H1 (cell line): ENCODE measurements around the gene UBR3. TPM values are rescaled to one million over a fixed set of nuclear protein-coding genes. Genes with fewer than 3 reads are reported as not detected.

Experiments used
- CTCF ChIA-PET: fragments of 300-600 bp; sonication (Branson Sonifier 250); formaldehyde crosslinking; loops from one replicate; lab custom pipeline; 2021; ENCODE audit not compliant: partially characterized antibody; lab: Charles Lee
- POLR2A ChIA-PET: fragments of 300-600 bp; sonication (Branson Sonifier 250); formaldehyde crosslinking; loops from one replicate; lab custom pipeline; 2021; ENCODE audit warnings: inconsistent platforms; ENCODE audit not compliant: partially characterized antibody; lab: Charles Lee
- DNase-seq, 2 experiments: peaks; one replicate each; pipeline versions ENCODE4 v3.0.0 to v3.0.0-alpha.2; 2010 to 2022; ENCODE audit warnings: low spot score in 2 of 2, low read depth in 1 of 2, mixed read lengths in 1 of 2
- FAIRE-seq: peaks from 2 replicates; lab custom pipeline; 2011; peaks lifted over from hg19 to GRCh38; lab: Jason Lieb, UNC
- H2AFZ ChIP-seq: 2 replicates; pipeline ENCODE4 v1.8.1; 2012; ENCODE audit warnings: low read length, inconsistent platforms
- H2AK5ac ChIP-seq: 2 replicates; pipeline ENCODE4 v1.6.1; 2013; ENCODE audit warnings: low read depth, low read length
- H2BK120ac ChIP-seq: replicated peaks from 2 replicates; pipeline ENCODE3; 2013; ENCODE audit warnings: low read depth, low read length, inconsistent platforms
- H2BK12ac ChIP-seq: 2 replicates; pipeline ENCODE4 v1.6.1; 2013; ENCODE audit warnings: low read depth, low read length
- H2BK15ac ChIP-seq: 2 replicates; pipeline ENCODE4 v1.6.1; 2013; ENCODE audit warnings: low read length
- H2BK20ac ChIP-seq: 2 replicates; pipeline ENCODE4 v1.6.1; 2013; ENCODE audit warnings: low read length
- H2BK5ac ChIP-seq: 2 replicates; pipeline ENCODE4 v1.6.1; 2013; ENCODE audit warnings: low read depth, low read length
- H3K14ac ChIP-seq: 2 replicates; pipeline ENCODE4 v1.6.1; 2013; ENCODE audit warnings: inconsistent platforms; ENCODE audit not compliant: insufficient read length
- H3K18ac ChIP-seq: 2 replicates; pipeline ENCODE4 v1.6.1; 2013; ENCODE audit warnings: low read length; ENCODE audit errors: extremely low read depth
- H3K23ac ChIP-seq: 2 replicates; pipeline ENCODE4 v1.6.1; 2013; ENCODE audit warnings: inconsistent platforms; ENCODE audit not compliant: insufficient read length
- H3K23me2 ChIP-seq: 2 replicates; pipeline ENCODE4 v1.6.1; 2013; ENCODE audit warnings: low read depth, low read length
- H3K27ac ChIP-seq: 2 replicates; pipeline ENCODE4 v1.6.1; 2011; ENCODE audit warnings: low read depth, low read length, inconsistent platforms
- H3K27me3 ChIP-seq, 4 experiments: replicated peaks in 1 of 4; 1 replicate in 1 of 4; 2 replicates in 3 of 4; pipeline versions ENCODE4 v1.6.1 to v1.8.1; 2011 to 2013; ENCODE audit warnings: low read length in 3 of 4, mild to moderate bottlenecking in 3 of 4, inconsistent platforms in 2 of 4, mixed read lengths in 2 of 4, moderate library complexity in 1 of 4; ENCODE audit not compliant: control insufficient read depth in 3 of 4, insufficient read depth in 3 of 4; ENCODE audit errors: extremely low read depth in 1 of 4
- H3K36me3 ChIP-seq, 4 experiments: 2 replicates each; pipeline versions ENCODE4 v1.6.1 to v1.8.1; 2011 to 2013; ENCODE audit warnings: mild to moderate bottlenecking in 4 of 4, low read length in 3 of 4, moderate library complexity in 2 of 4, control low read depth in 1 of 4, inconsistent platforms in 1 of 4; ENCODE audit not compliant: insufficient read depth in 4 of 4, control insufficient read depth in 2 of 4
- H3K4ac ChIP-seq: replicated peaks from 2 replicates; pipeline ENCODE3; 2013; ENCODE audit warnings: low read length, low read depth, mixed read lengths, inconsistent platforms; ENCODE audit not compliant: insufficient read length
- H3K4me1 ChIP-seq, 4 experiments: replicated peaks in 1 of 4; 1 replicate in 1 of 4; 2 replicates in 3 of 4; pipeline versions ENCODE4 v1.6.1 to v1.8.1; 2011 to 2013; ENCODE audit warnings: low read length in 3 of 4, inconsistent platforms in 2 of 4, mixed read lengths in 1 of 4; ENCODE audit not compliant: insufficient read depth in 4 of 4, control insufficient read depth in 3 of 4
- H3K4me2 ChIP-seq, 2 experiments: 2 replicates each; pipeline versions ENCODE4 v1.6.1 to v1.8.1; 2011 to 2013; ENCODE audit warnings: low read depth in 2 of 2, low read length in 2 of 2, control low read depth in 1 of 2, inconsistent platforms in 1 of 2, mild to moderate bottlenecking in 1 of 2; ENCODE audit not compliant: insufficient read depth in 1 of 2
- H3K4me3 ChIP-seq, 4 experiments: fragments of 200-600, 300-600 bp in 1 of 4; sonication (generic), shearing (Covaris generic), sonication (Bioruptor Twin) in 1 of 4; 2 replicates each; pipeline versions ENCODE4 v1.5.1 to v1.8.1; 2011 to 2016; ENCODE audit warnings: low read length in 4 of 4, low read depth in 3 of 4, control low read depth in 2 of 4, inconsistent platforms in 2 of 4, mild to moderate bottlenecking in 2 of 4, mixed read lengths in 1 of 4, moderate library complexity in 1 of 4; ENCODE audit not compliant: insufficient read depth in 2 of 4; ENCODE audit errors: extremely low read depth in 1 of 4
- H3K56ac ChIP-seq: replicated peaks from 2 replicates; pipeline ENCODE3; 2013; ENCODE audit warnings: low read depth, mild to moderate bottlenecking, mixed read lengths, low read length, inconsistent platforms; ENCODE audit not compliant: insufficient read length
- H3K79me1 ChIP-seq: 2 replicates; pipeline ENCODE4 v1.6.1; 2013; ENCODE audit warnings: low read depth, low read length, control low read depth
- H3K79me2 ChIP-seq, 2 experiments: 2 replicates each; pipeline versions ENCODE4 v1.6.1 to v1.8.1; 2012 to 2013; ENCODE audit warnings: low read length in 2 of 2, mild to moderate bottlenecking in 2 of 2, inconsistent platforms in 1 of 2; ENCODE audit not compliant: insufficient read depth in 2 of 2, control insufficient read depth in 1 of 2
- H3K9ac ChIP-seq, 4 experiments: replicated peaks in 1 of 4; 1 replicate in 1 of 4; 2 replicates in 3 of 4; pipeline versions ENCODE4 v1.6.1 to v1.8.1; 2011 to 2013; ENCODE audit warnings: low read depth in 3 of 4, low read length in 3 of 4, control low read depth in 2 of 4, mild to moderate bottlenecking in 2 of 4, moderate library complexity in 2 of 4, inconsistent platforms in 1 of 4; ENCODE audit errors: extremely low read depth in 1 of 4
- H3K9me3 ChIP-seq, 2 experiments: 2 replicates each; pipeline versions ENCODE4 v1.6.1 to v1.8.1; 2012 to 2013; ENCODE audit warnings: mild to moderate bottlenecking in 2 of 2, moderate library complexity in 2 of 2, control low read depth in 1 of 2, inconsistent platforms in 1 of 2, low read depth in 1 of 2, low read length in 1 of 2, mixed read lengths in 1 of 2; ENCODE audit not compliant: insufficient read depth in 2 of 2
- H4K20me1 ChIP-seq, 2 experiments: replicated peaks in 1 of 2; 2 replicates each; pipeline versions ENCODE3 to v1.8.1; 2011 to 2013; ENCODE audit warnings: inconsistent platforms in 2 of 2, low read length in 2 of 2, mild to moderate bottlenecking in 1 of 2; ENCODE audit not compliant: insufficient read depth in 2 of 2, control insufficient read depth in 1 of 2
- H4K5ac ChIP-seq: 2 replicates; pipeline ENCODE4 v1.6.1; 2013; ENCODE audit warnings: low read length, low read depth, mixed read lengths, inconsistent platforms; ENCODE audit not compliant: insufficient read length
- H4K8ac ChIP-seq: 2 replicates; pipeline ENCODE4 v1.8.0; 2013; ENCODE audit warnings: mild to moderate bottlenecking, moderate library complexity, low read length, inconsistent platforms; ENCODE audit not compliant: insufficient read depth; ENCODE audit errors: extremely low read depth
- H4K91ac ChIP-seq: replicated peaks from 2 replicates; pipeline ENCODE3; 2013; ENCODE audit warnings: low read length, mixed read lengths, inconsistent platforms; ENCODE audit not compliant: insufficient read length
- EP300 ChIP-seq, 2 experiments: IDR thresholded peaks; 1 replicate in 1 of 2; 2 replicates in 1 of 2; pipeline ENCODE4 v1.6.1; 2011 to 2012; ENCODE audit warnings: low read depth in 2 of 2, low read length in 2 of 2, mild to moderate bottlenecking in 2 of 2, borderline replicate concordance in 1 of 2, inconsistent platforms in 1 of 2, moderate library complexity in 1 of 2
- WGBS, 2 experiments: shearing (Covaris generic) in 1 of 2; methylation state at CpG; one replicate each; pipeline versions ENCODE4 v1.1.6 to v1.1.7; 2013 to 2015; ENCODE audit warnings: low lambda C conversion rate in 2 of 2, mixed read lengths in 2 of 2, inconsistent platforms in 1 of 2, low coverage in 1 of 2, missing lambda C conversion rate in 1 of 2; ENCODE audit not compliant: insufficient replicate concordance in 2 of 2, insufficient coverage in 1 of 2, insufficient read length in 1 of 2; ENCODE audit errors: extremely low coverage in 1 of 2, missing lambda C conversion rate in 1 of 2; 5-methylcytosine and 5-hydroxymethylcytosine counted together
- polyA plus RNA-seq, 7 experiments: library from polyadenylated mRNA; depleted of rRNA in 3 of 7; stranded (reverse) in 5 of 7; unstranded in 2 of 7; fragments of >200 nt in 5 of 7; fragments of 200-250 nt in 2 of 7; gene quantifications; 1 replicate in 5 of 7; 2 replicates in 1 of 7; 4 replicates in 1 of 7; pipeline versions ENCODE4 v1.2.1 to v1.2.3, GENCODE V29; 2011 to 2013; ENCODE audit warnings: missing spikeins in 2 of 7, mixed read lengths in 2 of 7
- total RNA-seq: library from RNA; stranded (reverse); fragmentation: NEBNext Ultra II Directional; extraction: Animal tissue kit (Norgen Biotek cat#: 25700); gene quantifications from 2 replicates; pipeline ENCODE4 v1.2.1, GENCODE V29; 2021

UBR3 gene
- total and polyA plus RNA-seq, 2 of the 8 experiments (the other 6 are each of a cell fraction or from before 2014, with no cell fraction given) = 3.7 to 17.7 TPM

DNA sequence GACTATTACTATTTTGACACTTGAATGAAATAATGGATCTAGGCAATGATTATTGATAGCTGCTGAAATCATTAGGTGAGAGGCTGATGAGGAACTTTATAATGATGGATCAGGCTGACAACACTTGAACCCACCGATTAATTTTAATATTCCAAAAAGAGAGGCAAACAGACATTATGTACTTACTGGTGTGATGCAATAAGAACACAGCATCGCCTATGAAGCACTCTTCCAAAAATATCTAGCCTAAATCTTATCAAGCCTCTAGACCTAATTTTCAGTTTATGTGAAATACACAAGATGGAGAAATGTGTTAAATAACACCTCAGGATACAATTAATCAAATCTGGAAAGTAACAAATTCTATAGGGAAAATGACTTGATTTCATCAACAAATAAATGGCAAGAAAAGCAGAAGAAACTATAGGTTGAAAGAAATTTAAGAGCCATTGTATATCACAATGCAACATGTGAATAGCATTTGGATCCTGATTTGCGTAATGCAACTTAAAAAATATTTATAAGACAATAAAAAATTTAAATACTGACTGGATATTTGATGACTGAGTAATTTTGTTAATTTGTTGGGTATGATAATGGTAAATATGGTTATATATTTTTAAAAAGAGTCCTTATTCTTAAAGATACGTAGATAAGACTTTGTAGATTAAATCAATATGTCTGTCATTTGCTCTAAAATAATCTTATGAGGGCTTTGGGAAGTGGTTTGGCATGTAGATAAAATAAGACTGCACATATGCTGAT is 45.8 kb upstream of the UBR3 start:
- H2AK5ac ChIP-seq = no peak overlapping the region
- no peak overlapping the region for H3K9ac ChIP-seq
- no peaks in the 10 kb centered on the region for H3K4me1 ChIP-seq
- H3K23me2 ChIP-seq = no peaks in the 10 kb centered on the region
- H3K14ac ChIP-seq = no peak overlapping the region
- no peak overlapping the region for H2BK5ac ChIP-seq
- H3K4me3 ChIP-seq = no peak overlapping the region
- H3K27ac ChIP-seq = no peak overlapping the region
- no peak overlapping the region for H4K5ac ChIP-seq
- H2AFZ ChIP-seq = no peak overlapping the region
- H3K79me2 ChIP-seq = no peaks in the 10 kb centered on the region
- no peaks in the 10 kb centered on the region for H4K20me1 ChIP-seq
- no peak overlapping the region for H2BK120ac ChIP-seq
- H2BK20ac ChIP-seq = no peak overlapping the region
- H4K8ac ChIP-seq = no peak overlapping the region
- FAIRE-seq = no peak
- H3K56ac ChIP-seq = no peak overlapping the region
- no peak for TF ChIP-seq EP300 (IDR thresholded peaks at IDR 0.05; ENCODE audit: borderline replicate concordance in 1 of 2, low read depth in 2 of 2, low read length in 2 of 2)
- TF ChIP-seq, all 59 proteins: peak for 0
- no peak overlapping the region for H2BK12ac ChIP-seq
- DNase-seq = no peak
- WGBS, 2 experiments = 84% methylated on average over 4 of the region's 4 CpGs; no CpG with 5 or more reads in 1 of the 2 experiments
- H3K9me3 ChIP-seq = no peaks in the 10 kb centered on the region
- H3K23ac ChIP-seq = no peak overlapping the region
- H3K36me3 ChIP-seq = no peaks in the 10 kb centered on the region
- CTCF ChIA-PET = no interaction called here
- no peak overlapping the region for H3K4ac ChIP-seq
- no peak overlapping the region for H3K4me2 ChIP-seq
- H3K79me1 ChIP-seq = no peaks in the 10 kb centered on the region
- no peak overlapping the region for H2BK15ac ChIP-seq
- H4K91ac ChIP-seq = no peak overlapping the region
- no peaks in the 10 kb centered on the region for H3K27me3 ChIP-seq
- POLR2A ChIA-PET = interaction anchor here (1.3 kb wide), 1 partner anchor 27 kb away, joined by 3 read pairs; no protein-coding TSS in a partner anchor
- H3K18ac ChIP-seq = no peak overlapping the region
